NCI-H345 treated with DMSO at 0.1 percent for 48 hours (cell line): Measurements from ENCODE around the gene GPS1.

ENCODE experiments used
- DNase-seq: peaks from one replicate; lab custom pipeline; 2025; ENCODE audit not compliant: unreplicated experiment; lab: John Stamatoyannopoulos, UW

The GPS1 gene

GRCh38 chr17:82056729-82057621 is 5.3 kb downstream of the GPS1 start:
- no peak for DNase-seq

GRCh38 chr17:82058230-82058854 is 6.6 kb downstream of the GPS1 start:
- DNase-seq = no peak

GRCh38 chr17:82058855-82059249 is 7.2 kb downstream of the GPS1 start:
- no peak for DNase-seq

- no peak for DNase-seq
Measured at GRCh38 chr17:82059272-82060000, 7.7 kb downstream of the GPS1 start.

GRCh38 chr17:82060001-82060380 is 8.3 kb downstream of the GPS1 start:
- no peak for DNase-seq

- no peak for DNase-seq
Measured at GRCh38 chr17:82060614-82061013, 8.9 kb downstream of the GPS1 start.

- no peak for DNase-seq
Measured at GRCh38 chr17:82061047-82061925, 9.6 kb downstream of the GPS1 start.

GRCh38 chr17:82062076-82062983 is 10.6 kb downstream of the GPS1 start:
- DNase-seq = no peak

GRCh38 chr17:82062984-82063368 is 11.3 kb downstream of the GPS1 start:
- DNase-seq = no peak

GRCh38 chr17:82063424-82064415 is 12.0 kb downstream of the GPS1 start:
- DNase-seq = no peak

- no peak for DNase-seq
Measured at GRCh38 chr17:82064433-82065192, 12.9 kb downstream of the GPS1 start.

GRCh38 chr17:82065193-82065637 is 13.5 kb downstream of the GPS1 start:
- no peak for DNase-seq

GRCh38 chr17:82065638-82066303 is 14.1 kb downstream of the GPS1 start, which contains the start of gene DUS1L:
TSS of gene DUS1L (minus strand) at chr17:82065804. CDS start at chr17:82065059, 745 bp downstream.
- DNase-seq = peak; percentile 29

GRCh38 chr17:82070611-82071010 is 18.9 kb downstream of the GPS1 start:
- DNase-seq = no peak

GRCh38 chr17:82072827-82073226 is 21.1 kb downstream of the GPS1 start:
- DNase-seq = no peak

GRCh38 chr17:82073446-82073845 is 21.7 kb downstream of the GPS1 start:
- no peak for DNase-seq
